D721Med (cell line): ENCODE data around the gene ZNF79.

ENCODE experiments used
- DNase-seq: peaks from one replicate; pipeline ENCODE4 v3.0.0; 2011; ENCODE audit warnings: low spot score; ENCODE audit not compliant: insufficient read length
- FAIRE-seq: peaks from 2 replicates; lab custom pipeline; 2011; peaks lifted over from hg19 to GRCh38; lab: Jason Lieb, UNC
- CTCF ChIP-seq: IDR thresholded peaks from 2 replicates; pipeline ENCODE4 v1.5.1; 2012; ENCODE audit warnings: mild to moderate bottlenecking, control low read depth; ENCODE audit not compliant: insufficient read depth; ENCODE audit errors: missing control alignments

Gene ZNF79

DNA sequence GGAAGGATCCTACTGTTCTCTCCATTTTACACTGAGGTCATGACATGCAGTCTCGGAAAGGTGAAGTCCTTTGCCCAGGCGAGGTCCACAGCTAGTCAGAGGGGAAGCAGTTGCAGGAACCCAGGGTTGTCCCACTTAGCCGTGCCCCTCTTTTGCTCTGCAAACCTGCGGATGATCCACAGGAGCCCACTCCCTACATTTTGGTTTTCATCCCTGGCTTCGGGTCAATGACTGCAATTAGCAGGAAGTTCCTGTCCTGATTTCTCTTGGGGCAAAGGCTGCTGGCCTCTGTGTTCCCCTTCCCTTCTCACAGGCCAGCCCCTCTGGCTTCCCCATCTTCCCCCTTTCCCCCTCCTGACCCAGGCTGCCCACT lies 25.9 kb upstream of the ZNF79 start:
- DNase-seq (no peak), FAIRE-seq (no peak)
- no peak for TF ChIP-seq CTCF

GRCh38 chr9:127398715-127399400 lies 25.3 kb upstream of the ZNF79 start:
- TF ChIP-seq CTCF, result no peak
- DNase-seq (no peak), FAIRE-seq (no peak)

- FAIRE-seq, result no peak
These were observed 24.4 kb upstream of the ZNF79 start for GRCh38 chr9:127399736-127400269.

GRCh38 chr9:127402401-127403090 lies 21.6 kb upstream of the ZNF79 start:
- DNase-seq (no peak), FAIRE-seq (no peak)
- TF ChIP-seq CTCF, result no peak

More at GRCh38 chr9:127399736-127400269, 24.4 kb upstream of the ZNF79 start:
- DNase-seq, result no peak
- no peak for TF ChIP-seq CTCF

- FAIRE-seq, result no peak
- TF ChIP-seq CTCF, result no peak
- no peak for DNase-seq
These were observed 20.5 kb upstream of the ZNF79 start for GRCh38 chr9:127403507-127404192.

DNA sequence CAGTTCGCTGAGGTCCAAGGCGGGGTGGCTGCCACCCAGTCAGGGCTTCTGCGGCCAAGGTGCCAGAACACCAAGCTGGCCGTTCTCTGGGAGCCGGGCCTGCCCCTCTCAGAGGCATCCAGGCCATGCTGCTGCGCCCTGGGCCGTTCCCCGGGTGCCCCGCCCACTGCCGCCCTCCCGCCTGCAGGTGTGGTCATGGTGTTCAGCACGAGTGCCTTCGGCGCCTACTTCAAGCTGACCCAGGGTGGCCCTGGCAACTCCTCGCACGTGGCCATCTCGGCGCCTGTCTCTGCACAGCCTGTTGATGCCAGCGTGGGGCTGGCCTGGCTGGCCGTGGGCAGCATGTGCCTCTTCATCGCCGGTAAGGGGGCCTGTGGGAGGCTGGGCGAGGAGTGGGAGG lies 19.6 kb upstream of the ZNF79 start:
- TF ChIP-seq CTCF, result no peak
- FAIRE-seq, result no peak
- DNase-seq, result no peak
